Erythroblast (primary cell): ENCODE data around the gene PDE2A.
A peak's percentile ranks its signal among the peaks of the same experiment; 100 is the strongest.

Experiments used
- DNase-seq, 2 experiments: peaks; one replicate each; lab custom pipeline; 2025; lab: John Stamatoyannopoulos, UW
- GATA1 ChIP-seq: IDR thresholded peaks from 2 replicates; pipeline ENCODE4 v1.6.1; 2011; ENCODE audit warnings: low read depth, mild to moderate bottlenecking, control low read depth, low read length, moderate library complexity
- POLR2A ChIP-seq: IDR thresholded peaks from 2 replicates; pipeline ENCODE4 v1.6.1; 2011; ENCODE audit warnings: mild to moderate bottlenecking, low read length

The PDE2A gene

DNA sequence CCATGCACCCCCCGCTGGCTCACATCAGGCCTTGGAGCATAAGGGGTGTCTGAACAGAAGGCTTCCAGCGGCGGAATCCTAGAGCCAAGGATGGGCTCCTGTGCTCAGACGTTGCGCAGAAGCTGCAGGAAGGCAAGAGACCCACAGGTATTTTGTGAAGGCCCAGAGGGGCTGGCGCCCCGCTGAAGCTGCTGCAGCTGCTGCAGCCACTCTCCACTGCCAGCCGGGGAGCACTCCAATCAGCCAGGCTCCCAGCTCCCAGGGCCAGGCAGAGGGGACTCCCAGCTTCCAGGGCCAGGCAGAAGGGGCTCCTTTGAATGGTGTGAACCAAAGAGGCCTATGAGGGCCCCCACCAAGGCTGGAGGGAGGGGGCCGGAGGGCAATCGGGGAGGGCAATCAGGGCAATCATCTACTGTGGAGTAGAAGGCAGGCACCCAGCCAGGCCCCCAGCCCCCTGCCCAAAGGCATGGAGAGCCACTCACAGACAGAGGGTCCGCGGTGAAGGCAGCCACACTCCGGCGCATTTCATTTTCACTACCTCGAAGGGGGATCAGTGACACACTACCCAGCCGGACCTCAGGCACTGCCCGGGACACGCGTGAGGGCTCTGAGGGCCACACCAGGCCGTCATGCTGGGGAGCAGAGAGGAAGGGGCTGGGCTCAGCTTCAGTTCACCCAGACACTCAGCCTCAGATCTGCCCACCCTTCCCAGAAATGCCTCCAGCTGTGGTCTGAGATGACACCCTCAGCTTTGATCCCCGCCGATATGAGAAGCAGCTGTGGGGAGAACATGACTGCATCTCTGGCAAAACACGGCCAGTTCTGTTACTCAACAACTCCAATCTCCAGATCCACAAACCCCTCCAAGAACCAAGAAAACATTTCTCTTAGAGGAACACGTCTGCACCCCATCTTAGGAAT lies 11.6 kb upstream of the PDE2A start:
- TF ChIP-seq GATA1 (no peak), POLR2A (no peak)
- DNase-seq: peak in 1 of 2 experiments; percentile 15

DNA sequence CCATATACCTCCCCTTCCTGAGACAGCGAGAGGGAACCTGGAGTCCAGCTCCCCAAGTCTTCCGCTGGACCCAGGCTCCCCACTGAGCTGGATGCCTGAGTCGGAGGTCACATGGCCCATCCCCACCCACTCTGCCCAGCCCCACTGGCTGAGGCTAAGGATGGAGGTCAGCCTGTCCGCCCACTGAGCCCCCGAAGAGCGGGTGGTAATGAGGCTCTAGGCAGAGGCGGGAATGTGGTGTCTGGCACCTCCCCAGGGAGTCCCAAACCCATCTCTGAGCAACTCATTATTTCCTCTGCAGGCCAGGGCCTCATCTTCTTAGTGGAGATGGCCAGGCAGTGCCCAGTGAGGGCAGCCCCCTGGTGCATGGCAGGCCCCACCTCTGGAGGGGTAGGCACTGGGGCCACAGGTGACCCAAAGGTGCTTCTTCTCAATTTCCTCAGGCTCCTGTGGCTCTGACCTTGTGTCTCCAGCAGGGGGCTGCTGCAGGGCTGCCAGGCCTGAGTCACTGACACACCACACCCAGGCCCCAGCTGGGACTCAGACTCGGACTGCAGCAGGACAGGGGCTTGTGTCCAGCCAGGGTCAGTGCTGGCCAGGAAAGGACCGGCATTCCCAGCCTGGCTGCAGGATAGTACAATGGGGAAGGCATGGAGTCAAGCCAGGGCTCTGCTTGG lies 10.2 kb upstream of the PDE2A start:
- peak; percentile 63 to 73 for DNase-seq
- no peak for TF ChIP-seq POLR2A
- no peak for TF ChIP-seq GATA1

DNA sequence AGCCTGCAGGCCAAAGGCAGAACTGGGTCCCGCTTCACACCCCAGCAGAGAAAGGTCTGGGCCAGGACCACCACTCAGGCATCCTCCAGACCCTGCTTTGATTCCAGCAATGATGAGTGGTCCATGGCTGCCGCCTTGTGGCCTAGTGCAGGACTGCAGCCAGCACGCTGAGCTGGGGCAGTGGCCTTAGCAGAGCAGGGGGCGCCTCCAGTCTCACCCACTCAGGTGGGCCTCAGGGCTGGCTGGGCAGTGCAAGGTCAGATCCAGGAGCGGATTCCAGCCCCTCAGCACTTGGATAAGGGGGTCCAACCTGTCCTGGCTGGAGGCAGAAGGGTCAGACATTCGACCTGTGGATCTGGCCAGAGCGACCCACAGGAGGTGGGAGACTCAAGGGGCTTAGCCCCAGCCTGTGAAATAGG lies 9.6 kb upstream of the PDE2A start:
- TF ChIP-seq GATA1 (no peak), POLR2A (no peak)
- DNase-seq: peak; percentile 39 to 71

DNA sequence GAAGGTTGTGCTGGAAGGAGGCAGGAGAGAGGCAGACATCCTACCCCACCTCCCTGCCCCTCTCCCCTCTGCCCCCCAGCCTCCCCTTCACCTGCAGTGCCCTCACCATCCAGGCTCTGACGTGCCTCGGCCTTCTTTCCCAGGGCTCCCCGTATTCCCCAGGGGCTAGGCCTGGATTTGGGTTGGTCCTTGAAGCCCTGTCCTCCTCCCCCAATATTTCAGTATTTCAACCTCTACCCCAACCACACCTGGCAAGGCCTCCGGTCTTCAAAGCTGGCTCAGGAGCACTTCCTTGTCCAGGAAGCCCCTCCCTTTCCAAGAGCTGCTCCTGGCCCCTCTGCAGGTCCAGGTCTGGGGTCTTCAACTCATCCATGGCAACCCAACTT lies 8.6 kb upstream of the PDE2A start:
- no peak for DNase-seq
- TF ChIP-seq POLR2A: no peak
- TF ChIP-seq GATA1: no peak

DNA sequence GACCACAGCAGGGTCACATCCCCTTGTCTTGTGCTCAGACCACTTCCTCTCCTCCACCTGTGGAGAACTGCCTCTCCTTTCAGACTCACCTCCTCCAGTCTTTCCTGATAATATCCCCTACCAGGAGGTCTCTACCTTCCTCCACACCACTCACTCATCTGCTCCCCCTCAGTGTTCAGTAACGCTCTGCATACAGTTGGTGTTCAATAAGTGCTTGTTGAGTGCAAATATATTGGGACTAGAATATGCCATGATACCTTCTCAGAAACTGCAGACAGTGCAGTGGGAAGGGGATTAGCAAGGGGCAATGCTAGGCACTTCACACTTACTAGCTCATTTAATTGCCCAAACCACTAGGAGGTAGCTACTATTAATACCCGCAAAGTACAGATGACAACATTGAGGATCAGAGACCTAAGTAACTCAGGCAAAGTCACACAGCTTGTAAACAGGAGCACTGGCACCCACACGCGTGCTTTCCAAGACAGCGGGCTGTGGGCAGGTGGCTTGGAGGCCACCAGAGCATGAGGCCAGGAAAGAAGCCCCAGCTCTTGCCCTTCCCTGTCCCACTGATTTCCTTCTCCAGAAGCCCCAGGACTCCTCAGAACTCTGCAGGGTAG lies 8.1 kb upstream of the PDE2A start:
- TF ChIP-seq POLR2A: no peak
- TF ChIP-seq GATA1: no peak

DNA sequence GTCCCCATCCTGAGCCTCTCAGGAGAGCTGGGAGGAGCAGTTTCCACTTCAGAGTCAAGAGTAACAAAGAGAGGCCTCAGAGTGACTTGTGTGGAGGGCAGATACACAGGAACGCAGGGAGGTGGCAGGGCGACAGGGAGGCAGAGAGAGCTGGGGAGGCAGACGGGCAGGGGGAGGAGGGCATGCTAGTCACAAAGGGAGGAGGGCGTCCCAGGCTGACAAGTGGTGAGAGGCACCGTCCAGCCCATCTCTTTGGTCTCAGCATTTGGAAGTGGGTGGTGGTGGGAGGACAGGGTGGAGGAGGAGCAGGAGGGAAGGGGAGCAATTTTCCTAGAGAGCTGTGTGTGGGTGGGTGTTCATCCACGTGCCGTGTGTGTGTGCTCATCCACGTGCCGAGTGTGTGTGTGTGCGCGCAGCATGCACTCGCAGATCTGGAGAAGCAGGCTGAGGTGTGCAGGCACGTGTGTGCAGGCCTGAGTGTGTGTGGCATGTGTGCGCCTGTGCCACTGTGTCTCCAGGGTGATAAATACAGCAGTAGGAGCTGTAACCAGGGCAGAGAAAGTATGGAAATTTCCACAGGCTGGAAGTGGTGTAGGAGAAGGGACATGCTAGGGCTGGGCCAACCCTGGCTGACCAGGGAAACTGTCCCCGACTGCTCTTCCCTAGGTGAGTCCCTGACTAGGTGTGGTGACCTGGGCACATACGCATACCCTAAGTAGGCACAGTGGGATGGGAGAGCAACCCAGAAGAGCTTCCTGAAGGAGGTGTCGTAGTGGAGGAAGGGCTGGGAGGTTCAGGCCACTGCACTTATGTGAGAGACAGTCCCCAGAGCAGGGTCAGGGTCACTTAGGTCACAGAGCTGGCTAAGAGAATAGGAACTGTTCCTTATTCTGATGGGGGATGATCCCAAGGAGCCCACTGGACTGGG lies 7.3 kb upstream of the PDE2A start:
- TF ChIP-seq GATA1: no peak
- DNase-seq: no peak

More for the DNA sequence above, 8.1 kb upstream of the PDE2A start:
- no peak for DNase-seq

DNA sequence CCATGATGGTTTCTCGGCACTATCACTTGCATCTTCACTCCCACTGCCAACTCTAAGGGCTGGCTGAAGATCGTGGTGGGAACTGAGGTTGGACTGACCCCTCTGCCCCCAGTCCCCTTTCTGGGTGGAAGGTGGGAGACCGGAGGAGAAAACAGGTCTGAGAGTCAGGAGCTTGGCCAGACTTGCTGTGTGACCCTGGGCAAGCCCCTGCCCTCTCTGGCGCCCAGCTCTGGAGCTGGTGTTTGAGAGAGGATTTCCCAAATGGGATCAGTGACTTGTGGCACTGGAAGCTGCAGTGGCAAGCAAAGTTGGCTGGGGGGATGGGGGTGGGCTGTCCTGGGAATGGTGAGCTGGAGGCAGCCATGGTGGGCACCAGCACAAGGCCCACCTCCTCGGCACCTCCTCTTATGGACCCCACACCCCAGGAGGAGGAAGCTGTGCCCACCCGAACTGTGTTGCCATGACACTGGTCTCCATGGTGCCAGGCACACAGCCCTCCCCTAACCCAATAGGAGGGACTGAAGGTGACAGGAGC lies 6.5 kb upstream of the PDE2A start:
- DNase-seq: no peak
- no peak for TF ChIP-seq POLR2A
- TF ChIP-seq GATA1: no peak

DNA sequence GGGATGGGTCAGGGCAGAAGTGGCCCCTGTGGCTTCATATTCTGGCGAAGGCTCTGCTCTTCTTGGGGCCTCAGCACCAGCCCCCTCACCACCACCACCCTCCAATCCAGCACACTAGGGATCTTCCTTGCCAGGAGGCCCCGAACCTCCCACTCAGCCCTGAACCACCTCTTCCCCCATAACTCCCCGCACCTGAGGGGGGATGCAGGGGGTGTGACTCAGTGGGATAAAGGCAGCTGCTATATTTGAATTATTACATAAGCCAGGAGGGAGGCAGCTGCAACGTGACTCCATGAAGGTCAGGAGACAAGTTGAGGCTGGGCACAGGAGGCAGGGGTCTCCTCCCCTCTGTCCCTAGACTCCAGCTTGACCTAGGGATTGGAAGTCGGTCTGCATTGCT lies 5.6 kb upstream of the PDE2A start:
- no peak for DNase-seq
- TF ChIP-seq POLR2A (no peak), GATA1 (no peak)

DNA sequence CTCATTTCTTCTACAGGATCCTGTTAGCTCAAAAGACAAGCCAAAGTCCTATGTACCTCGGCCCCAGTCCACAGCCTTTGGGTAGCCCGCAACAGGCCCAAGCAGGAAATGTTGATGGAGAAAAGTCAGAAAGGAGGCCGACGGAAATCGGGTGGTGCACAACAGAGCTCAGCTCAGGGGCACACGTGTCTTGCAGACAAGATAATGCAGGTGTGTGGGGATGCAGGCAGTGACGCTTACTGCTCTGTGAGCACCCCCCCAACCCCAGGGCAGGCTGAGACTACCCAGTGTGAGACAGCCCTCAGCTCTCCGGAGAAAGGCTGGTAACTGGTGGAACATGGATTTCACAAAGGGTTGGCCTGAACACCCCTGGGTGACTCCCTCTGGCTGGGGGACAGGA lies 4.3 kb upstream of the PDE2A start:
- no peak for DNase-seq
- no peak for TF ChIP-seq GATA1
- no peak for TF ChIP-seq POLR2A

DNA sequence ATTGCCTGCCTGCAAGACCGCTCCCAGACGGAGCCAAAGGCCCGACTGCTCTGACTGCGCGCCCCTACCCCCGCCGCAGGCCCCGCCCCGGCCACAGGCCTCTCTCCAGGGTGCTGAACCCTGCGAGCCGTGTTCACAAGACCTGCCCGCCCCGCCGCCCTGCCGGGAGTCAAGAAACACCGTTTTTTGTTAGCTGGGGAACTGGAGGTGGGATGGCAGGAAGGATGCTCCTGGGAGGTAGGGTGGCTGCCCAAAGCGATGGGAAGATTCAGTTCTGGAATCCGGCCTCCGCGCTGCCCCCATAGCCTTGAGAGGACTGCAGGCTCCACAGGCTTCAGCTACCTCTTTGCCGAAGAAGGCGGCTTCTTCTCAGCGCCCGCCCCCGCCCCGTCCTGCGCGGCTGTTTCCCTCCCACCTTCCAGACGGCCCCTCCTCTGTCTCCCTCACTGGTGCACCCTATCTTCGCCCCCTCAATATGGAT lies 2.7 kb upstream of the PDE2A start:
- TF ChIP-seq GATA1 (no peak), POLR2A (no peak)
- DNase-seq: peak; percentile 50 to 54

DNA sequence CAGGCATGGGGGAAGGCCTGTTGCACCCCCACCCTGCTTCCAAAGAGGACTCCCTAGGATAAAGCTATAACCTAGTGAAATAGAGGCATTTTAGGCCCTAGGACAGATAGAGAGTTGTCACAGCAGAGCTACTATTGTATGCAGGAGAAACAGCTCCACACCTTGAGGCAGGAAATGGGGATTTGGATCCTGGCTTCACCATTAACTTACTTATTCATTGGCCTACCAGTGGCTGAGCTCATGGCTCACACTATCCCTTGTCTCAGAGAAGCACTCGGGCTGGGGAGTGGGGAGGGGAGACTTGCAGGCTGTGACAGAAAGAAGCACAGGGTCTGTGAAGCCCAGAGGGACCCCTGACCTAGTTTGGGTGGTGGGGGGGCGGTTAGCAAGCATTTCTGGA lies 999 bp upstream of the PDE2A start:
- TF ChIP-seq GATA1: no peak
- no peak for DNase-seq

DNA sequence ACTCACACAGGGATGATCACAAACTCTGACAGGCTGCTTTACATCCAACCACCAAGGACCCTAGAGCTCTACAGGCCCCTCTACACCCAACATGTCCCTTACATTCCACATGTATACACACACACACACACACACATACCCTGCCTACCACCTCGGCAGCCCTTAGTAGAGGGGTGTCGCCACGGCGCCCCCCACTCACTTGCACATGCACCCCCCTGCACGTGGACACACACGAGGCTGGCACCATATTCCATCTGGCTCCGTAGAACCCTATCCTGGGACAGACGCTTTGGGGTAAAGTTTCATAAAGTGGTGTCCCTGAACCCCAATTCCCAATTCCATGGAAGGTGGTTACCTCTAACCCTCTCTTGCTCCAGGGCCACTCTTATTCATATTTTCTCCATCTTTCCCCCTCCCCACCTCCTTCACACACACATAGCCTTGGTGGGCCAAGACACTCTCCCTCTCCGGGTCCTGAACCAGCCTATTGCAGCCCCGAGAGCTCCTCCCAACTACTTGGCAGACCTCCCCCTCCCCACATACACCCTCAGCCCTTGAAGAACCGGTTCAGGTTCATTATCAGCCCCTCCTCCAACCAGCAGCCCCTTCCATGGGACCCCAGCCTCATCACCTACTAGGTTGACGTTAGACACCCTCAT lies 809 bp downstream of the PDE2A start:
- DNase-seq: no peak

DNA sequence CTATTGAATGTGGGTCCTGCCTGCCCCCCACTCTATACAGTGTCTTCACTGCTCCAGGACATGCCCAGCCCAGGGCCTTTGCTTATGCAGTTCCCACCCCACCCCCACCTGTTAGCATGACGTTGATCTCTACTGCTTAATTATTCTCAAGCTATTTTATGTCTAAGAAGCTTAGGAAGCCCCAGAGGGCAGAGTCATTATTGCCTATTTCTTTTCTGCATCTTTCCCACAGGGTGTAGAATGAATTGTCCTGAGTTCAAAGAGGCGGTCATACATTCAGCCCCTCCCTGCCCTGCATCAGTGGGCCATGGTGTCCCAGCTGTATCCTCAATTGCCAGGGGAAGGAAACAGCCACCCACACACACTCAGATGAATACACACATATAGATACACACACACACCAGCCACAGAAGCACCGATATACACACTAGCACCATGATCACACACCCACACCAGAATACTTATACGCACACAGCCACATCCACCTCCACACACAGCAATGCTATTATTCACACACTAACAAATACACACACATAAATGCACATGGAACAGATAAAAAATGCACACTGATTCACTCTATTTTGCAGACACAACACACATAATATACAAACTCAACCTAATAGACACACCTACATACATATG lies 1.5 kb downstream of the PDE2A start:
- no peak for TF ChIP-seq GATA1
- TF ChIP-seq POLR2A: no peak
- DNase-seq: no peak

More for the DNA sequence above, 809 bp downstream of the PDE2A start:
- TF ChIP-seq GATA1: no peak
- TF ChIP-seq POLR2A: no peak
